H9 (cell line): Measurements from ENCODE around the gene WDR38. TPM values are rescaled to one million over a fixed set of nuclear protein-coding genes. Genes with fewer than 3 reads are reported as not detected.

ENCODE experiments used
- DNase-seq: peaks from one replicate; pipeline ENCODE4 v3.0.0-alpha.2; 2017
- H2AFZ ChIP-seq: one replicate; pipeline ENCODE4 v1.6.1; 2013; ENCODE audit warnings: mild to moderate bottlenecking, low read length, control low read depth, moderate library complexity
- H2AK5ac ChIP-seq: 2 replicates; pipeline ENCODE4 v1.6.1; 2013; ENCODE audit warnings: low read length, control low read depth, mixed read lengths; ENCODE audit not compliant: insufficient read length
- H2BK120ac ChIP-seq: one replicate; pipeline ENCODE4 v1.6.1; 2013; ENCODE audit warnings: low read depth, mild to moderate bottlenecking, low read length, control low read depth, inconsistent platforms; ENCODE audit not compliant: poor library complexity, severe bottlenecking
- H2BK12ac ChIP-seq: 2 replicates; pipeline ENCODE4 v1.6.1; 2013; ENCODE audit warnings: low read length, control low read depth, mixed read lengths, low read depth; ENCODE audit not compliant: insufficient read length
- H2BK15ac ChIP-seq: 2 replicates; pipeline ENCODE4 v1.6.1; 2013; ENCODE audit warnings: low read depth, low read length, control low read depth
- H2BK20ac ChIP-seq: one replicate; pipeline ENCODE4 v1.6.1; 2013; ENCODE audit warnings: low read depth, mild to moderate bottlenecking, low read length, control low read depth, inconsistent platforms; ENCODE audit not compliant: poor library complexity, severe bottlenecking
- H2BK5ac ChIP-seq: 2 replicates; pipeline ENCODE4 v1.6.1; 2013; ENCODE audit warnings: low read length, control low read depth, mixed read lengths; ENCODE audit not compliant: insufficient read length
- H3K14ac ChIP-seq: 2 replicates; pipeline ENCODE4 v1.6.1; 2013; ENCODE audit warnings: low read length, control low read depth; ENCODE audit not compliant: insufficient read depth
- H3K18ac ChIP-seq: 2 replicates; pipeline ENCODE4 v1.6.1; 2013; ENCODE audit warnings: low read depth, mild to moderate bottlenecking, mixed read lengths, low read length, control low read depth; ENCODE audit not compliant: insufficient read length
- H3K23ac ChIP-seq: 2 replicates; pipeline ENCODE4 v1.6.1; 2013; ENCODE audit warnings: low read length, control low read depth, mixed read lengths, low read depth; ENCODE audit not compliant: insufficient read length
- H3K23me2 ChIP-seq: 2 replicates; pipeline ENCODE4 v1.6.1; 2013; ENCODE audit warnings: low read depth, mild to moderate bottlenecking, mixed read lengths, low read length, control low read depth; ENCODE audit not compliant: insufficient read length, poor library complexity, severe bottlenecking
- H3K27ac ChIP-seq: 2 replicates; pipeline ENCODE4 v1.5.1; 2013; ENCODE audit warnings: low read length, control low read depth, mixed read lengths, low read depth; ENCODE audit not compliant: insufficient read length
- H3K27me3 ChIP-seq: 2 replicates; pipeline ENCODE4 v1.6.1; 2013; ENCODE audit warnings: low read length, control low read depth, inconsistent platforms; ENCODE audit not compliant: insufficient read depth
- H3K4ac ChIP-seq: 2 replicates; pipeline ENCODE4 v1.6.1; 2013; ENCODE audit warnings: low read depth, mild to moderate bottlenecking, control low read depth, inconsistent platforms, low read length, moderate library complexity
- H3K4me1 ChIP-seq: 2 replicates; pipeline ENCODE4 v1.6.1; 2013; ENCODE audit warnings: low read length, control low read depth, inconsistent platforms; ENCODE audit not compliant: insufficient read depth
- H3K4me2 ChIP-seq: 2 replicates; pipeline ENCODE4 v1.6.1; 2013; ENCODE audit warnings: low read length, control low read depth, mixed read lengths; ENCODE audit not compliant: insufficient read length, insufficient read depth
- H3K56ac ChIP-seq: 2 replicates; pipeline ENCODE4 v1.6.1; 2013; ENCODE audit warnings: low read depth, mild to moderate bottlenecking, mixed read lengths, low read length, control low read depth; ENCODE audit not compliant: insufficient read length
- H3K79me1 ChIP-seq: 2 replicates; pipeline ENCODE4 v1.6.1; 2013; ENCODE audit warnings: low read depth, mild to moderate bottlenecking, moderate library complexity, low read length, control low read depth, inconsistent platforms; ENCODE audit not compliant: insufficient read depth, poor library complexity, severe bottlenecking
- H3K79me2 ChIP-seq: 2 replicates; pipeline ENCODE4 v1.6.1; 2013; ENCODE audit warnings: low read length, control low read depth, inconsistent platforms; ENCODE audit not compliant: insufficient read depth
- H3K9ac ChIP-seq: 2 replicates; pipeline ENCODE4 v1.6.1; 2013; ENCODE audit warnings: low read length, control low read depth, mixed read lengths; ENCODE audit not compliant: insufficient read length; ENCODE audit errors: extremely low read depth
- H3K9me3 ChIP-seq: one replicate; pipeline ENCODE4 v1.6.1; 2013; ENCODE audit warnings: low read depth, low read length, inconsistent platforms; ENCODE audit not compliant: control insufficient read depth
- H3T11ph ChIP-seq: one replicate; pipeline ENCODE4 v1.6.1; 2013; ENCODE audit warnings: mild to moderate bottlenecking, low read length, control low read depth, inconsistent platforms
- H4K20me1 ChIP-seq: one replicate; pipeline ENCODE4 v1.6.1; 2013; ENCODE audit not compliant: control insufficient read depth, insufficient read length, insufficient read depth
- H4K5ac ChIP-seq: 2 replicates; pipeline ENCODE4 v1.6.1; 2013; ENCODE audit warnings: low read depth, mild to moderate bottlenecking, mixed read lengths, low read length, control low read depth; ENCODE audit not compliant: insufficient read length
- H4K8ac ChIP-seq: replicated peaks from 2 replicates; pipeline ENCODE4 v1.6.1; 2013; ENCODE audit warnings: low read length, control low read depth, mixed read lengths, low read depth; ENCODE audit not compliant: insufficient read length
- H4K91ac ChIP-seq: 2 replicates; pipeline ENCODE4 v1.6.1; 2013; ENCODE audit warnings: low read depth, mild to moderate bottlenecking, moderate library complexity, mixed read lengths, low read length, control low read depth; ENCODE audit not compliant: insufficient read length
- H3K27ac Mint-ChIP-seq, 3 experiments: 2 replicates in 2 of 3; 3 replicates in 1 of 3; pipeline ENCODE4 v1.8.0; 2020 to 2021; ENCODE audit warnings: mixed read lengths in 3 of 3, mild to moderate bottlenecking in 1 of 3, moderate library complexity in 1 of 3
- H3K27me3 Mint-ChIP-seq: 2 replicates; pipeline ENCODE4 v1.8.0; 2021; ENCODE audit warnings: low read depth, mild to moderate bottlenecking, moderate library complexity, mixed read lengths
- H3K36me3 Mint-ChIP-seq, 3 experiments: 2 replicates in 2 of 3; 3 replicates in 1 of 3; pipeline ENCODE4 v1.8.0; 2020 to 2021; ENCODE audit warnings: low read depth in 3 of 3, mixed read lengths in 3 of 3; ENCODE audit not compliant: insufficient read depth in 1 of 3
- H3K4me1 Mint-ChIP-seq, 2 experiments: 2 replicates each; pipeline ENCODE4 v1.8.0; 2020; ENCODE audit warnings: mixed read lengths in 2 of 2
- H3K4me3 Mint-ChIP-seq, 2 experiments: 2 replicates in 1 of 2; 3 replicates in 1 of 2; pipeline ENCODE4 v1.8.0; 2020 to 2021; ENCODE audit warnings: mild to moderate bottlenecking in 2 of 2, mixed read lengths in 2 of 2, moderate library complexity in 1 of 2
- H3K9me3 Mint-ChIP-seq, 2 experiments: 2 replicates in 1 of 2; 3 replicates in 1 of 2; pipeline ENCODE4 v1.8.0; 2020; ENCODE audit warnings: mild to moderate bottlenecking in 2 of 2, mixed read lengths in 2 of 2, moderate library complexity in 1 of 2
- WGBS: extraction: QIAGEN DNeasy Blood & Tissue Kit; methylation state at CpG from one replicate; pipeline ENCODE4 v1.1.7; 2013; ENCODE audit warnings: missing lambda C conversion rate, low lambda C conversion rate, mixed read lengths; ENCODE audit not compliant: insufficient read length; ENCODE audit errors: extremely low coverage; 5-methylcytosine and 5-hydroxymethylcytosine counted together
- total RNA-seq: library from RNA; stranded (reverse); gene quantifications from 2 replicates; pipeline ENCODE4 v1.2.1, GENCODE V29; 2021
- TF ChIP-seq, protein P1 (sequence below): fragments of 200-600 bp; sonication (generic); conservative IDR thresholded peaks from 3 replicates; pipeline ENCODE4 v1.8.0; 2021; ENCODE audit warnings: antibody characterized with exemption, mild to moderate bottlenecking

WDR38 gene
- total RNA-seq, 1 experiment from 2014 or later, result not detected

- peak; percentile 79 for DNase-seq
- Histone ChIP-seq H3T11ph (no peak overlapping the region), H3K79me1 (no peaks in the 10 kb centered on the region), H3K79me2 (no peaks in the 10 kb centered on the region), H2BK5ac (no peak overlapping the region), H3K27ac (no peak overlapping the region), H4K20me1 (no peaks in the 10 kb centered on the region), H4K8ac (no peak overlapping the region), H3K56ac (no peak overlapping the region), H3K27me3 (no peaks in the 10 kb centered on the region), H3K14ac (no peak overlapping the region; the same call in 1 of the 2 replicates), H2BK15ac (no peak overlapping the region), H2BK20ac (no peak overlapping the region), H3K9ac (no peak overlapping the region), H3K4ac (no peak overlapping the region), H3K18ac (peak overlapping the region; percentile 15), H4K5ac (no peak overlapping the region), H3K9me3 (no peaks in the 10 kb centered on the region), H2AK5ac (no peak overlapping the region), H3K23ac (no peak overlapping the region), H3K23me2 (no peaks in the 10 kb centered on the region), H4K91ac (no peak overlapping the region), H2BK120ac (no peak overlapping the region), H2BK12ac (no peak overlapping the region), H3K4me1 (no peaks in the 10 kb centered on the region), H2AFZ (no peak overlapping the region), H3K4me2 (no peak overlapping the region)
- Mint-ChIP-seq H3K27ac (peak overlapping the region in 1 of 3 experiments; percentile 91; a peak in 1 of 7 replicates), H3K36me3 (no peaks in the 10 kb centered on the region; a peak in 1 of 7 replicates), H3K9me3 (no peaks in the 10 kb centered on the region), H3K4me3 (peak overlapping the region in 1 of 2 experiments; percentile 27; a peak in 1 of 5 replicates), H3K27me3 (no peaks in the 10 kb centered on the region), H3K4me1 (peaks cover 2 to 16% of the 10 kb centered on the region in 2 experiments; a peak in 2 of 4 replicates)
- no CpG with 5 or more reads among the region's 12 CpGs for WGBS
- TF ChIP-seq, protein P1, sequence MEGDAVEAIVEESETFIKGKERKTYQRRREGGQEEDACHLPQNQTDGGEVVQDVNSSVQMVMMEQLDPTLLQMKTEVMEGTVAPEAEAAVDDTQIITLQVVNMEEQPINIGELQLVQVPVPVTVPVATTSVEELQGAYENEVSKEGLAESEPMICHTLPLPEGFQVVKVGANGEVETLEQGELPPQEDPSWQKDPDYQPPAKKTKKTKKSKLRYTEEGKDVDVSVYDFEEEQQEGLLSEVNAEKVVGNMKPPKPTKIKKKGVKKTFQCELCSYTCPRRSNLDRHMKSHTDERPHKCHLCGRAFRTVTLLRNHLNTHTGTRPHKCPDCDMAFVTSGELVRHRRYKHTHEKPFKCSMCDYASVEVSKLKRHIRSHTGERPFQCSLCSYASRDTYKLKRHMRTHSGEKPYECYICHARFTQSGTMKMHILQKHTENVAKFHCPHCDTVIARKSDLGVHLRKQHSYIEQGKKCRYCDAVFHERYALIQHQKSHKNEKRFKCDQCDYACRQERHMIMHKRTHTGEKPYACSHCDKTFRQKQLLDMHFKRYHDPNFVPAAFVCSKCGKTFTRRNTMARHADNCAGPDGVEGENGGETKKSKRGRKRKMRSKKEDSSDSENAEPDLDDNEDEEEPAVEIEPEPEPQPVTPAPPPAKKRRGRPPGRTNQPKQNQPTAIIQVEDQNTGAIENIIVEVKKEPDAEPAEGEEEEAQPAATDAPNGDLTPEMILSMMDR, result peak; percentile 75
These were observed 13.5 kb upstream of the WDR38 start for GRCh38 chr9:124839612-124840299.
